ENCODE data around the gene EHMT1. TPM values are rescaled to one million over a fixed set of nuclear protein-coding genes. Genes with fewer than 3 reads are reported as not detected.
"Not testable (repeated sequence)": the region's sequence is repeated elsewhere in the genome, so short reads cannot be mapped to it uniquely, and the experiment has no call there.

Gene EHMT1
- total RNA-seq, 2 experiments from 2014 or later, result 66.0 to 70.8 TPM

DNA sequence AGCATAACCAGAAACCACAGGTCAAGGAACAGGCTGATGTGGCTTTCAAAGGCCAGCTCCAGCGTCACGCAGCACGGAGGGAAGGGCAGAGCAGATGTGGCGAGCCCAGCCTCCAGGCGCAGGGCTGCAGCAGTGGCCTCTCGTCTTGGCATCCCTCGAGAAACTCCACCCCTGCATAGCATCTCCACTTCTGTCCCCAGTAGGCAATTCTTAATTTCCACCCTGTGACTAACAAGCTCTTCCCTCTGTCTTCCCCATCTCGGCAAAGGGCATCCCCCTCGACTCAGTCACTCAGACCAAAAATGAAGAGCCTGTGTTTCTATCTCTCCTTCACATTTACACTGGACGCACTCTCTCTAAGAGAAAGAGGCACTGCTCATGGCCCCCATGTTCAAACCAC lies 257.0 kb downstream of the EHMT1 start:
- H3K4me1 Mint-ChIP-seq (ENCODE audit: low read depth), result no peaks in the 10 kb centered on the region
- H3K4me3 Mint-ChIP-seq, result no peak overlapping the region
- no peak overlapping the region for H3K27ac Mint-ChIP-seq
- CTCF ChIA-PET, result no interaction called here
- H3K27me3 Mint-ChIP-seq, result peaks cover 38% of the 10 kb centered on the region
- no peaks in the 10 kb centered on the region for H3K9me3 Mint-ChIP-seq
- intact Hi-C loops (cut with micrococcal nuclease), result no loop called here
- POLR2A ChIA-PET, result no interaction called here
- H3K36me3 Mint-ChIP-seq, result peaks cover 2% of the 10 kb centered on the region
- no peak for DNase-seq

DNA sequence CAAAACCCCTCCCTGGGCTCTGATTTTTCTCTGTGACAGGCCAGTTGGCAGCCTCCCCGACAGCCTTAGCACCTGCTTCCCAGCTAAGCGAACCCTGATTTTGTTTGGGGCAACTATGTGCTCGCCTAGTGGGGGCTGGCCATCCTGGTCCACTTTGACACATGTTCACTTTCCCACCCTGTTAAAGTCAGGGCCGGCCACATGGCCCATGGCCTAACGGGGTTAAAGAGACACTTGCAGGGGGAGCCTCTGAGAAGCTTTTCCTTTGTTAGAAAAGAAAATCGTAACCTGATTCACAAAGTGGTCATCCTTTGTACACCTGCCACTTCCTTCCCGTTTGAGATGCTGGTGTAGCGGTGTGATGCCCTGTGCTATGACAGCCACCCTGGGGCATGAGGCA lies 257.5 kb downstream of the EHMT1 start:
- peaks cover 2% of the 10 kb centered on the region for H3K36me3 Mint-ChIP-seq
- intact Hi-C loops (cut with micrococcal nuclease), result no loop called here
- ChIA-PET POLR2A (no interaction called here), CTCF (no interaction called here)
- DNase-seq, result no peak
- no peak overlapping the region for H3K4me3 Mint-ChIP-seq
- H3K4me1 Mint-ChIP-seq (ENCODE audit: low read depth), result no peaks in the 10 kb centered on the region
- H3K9me3 Mint-ChIP-seq, result no peaks in the 10 kb centered on the region
- H3K27ac Mint-ChIP-seq, result no peak overlapping the region
- peaks cover 38% of the 10 kb centered on the region for H3K27me3 Mint-ChIP-seq

GRCh38 chr9:137876781-137877386 lies 258.1 kb downstream of the EHMT1 start:
- H3K36me3 Mint-ChIP-seq, result peaks cover 2% of the 10 kb centered on the region
- no peaks in the 10 kb centered on the region for H3K4me1 Mint-ChIP-seq (ENCODE audit: low read depth)
- peaks cover 37% of the 10 kb centered on the region for H3K27me3 Mint-ChIP-seq
- DNase-seq, result no peak
- no peaks in the 10 kb centered on the region for H3K9me3 Mint-ChIP-seq
- H3K4me3 Mint-ChIP-seq, result no peak overlapping the region
- H3K27ac Mint-ChIP-seq, result no peak overlapping the region
- POLR2A ChIA-PET, result no interaction called here
- CTCF ChIA-PET, result no interaction called here
- intact Hi-C loops (cut with micrococcal nuclease), result no loop called here

DNA sequence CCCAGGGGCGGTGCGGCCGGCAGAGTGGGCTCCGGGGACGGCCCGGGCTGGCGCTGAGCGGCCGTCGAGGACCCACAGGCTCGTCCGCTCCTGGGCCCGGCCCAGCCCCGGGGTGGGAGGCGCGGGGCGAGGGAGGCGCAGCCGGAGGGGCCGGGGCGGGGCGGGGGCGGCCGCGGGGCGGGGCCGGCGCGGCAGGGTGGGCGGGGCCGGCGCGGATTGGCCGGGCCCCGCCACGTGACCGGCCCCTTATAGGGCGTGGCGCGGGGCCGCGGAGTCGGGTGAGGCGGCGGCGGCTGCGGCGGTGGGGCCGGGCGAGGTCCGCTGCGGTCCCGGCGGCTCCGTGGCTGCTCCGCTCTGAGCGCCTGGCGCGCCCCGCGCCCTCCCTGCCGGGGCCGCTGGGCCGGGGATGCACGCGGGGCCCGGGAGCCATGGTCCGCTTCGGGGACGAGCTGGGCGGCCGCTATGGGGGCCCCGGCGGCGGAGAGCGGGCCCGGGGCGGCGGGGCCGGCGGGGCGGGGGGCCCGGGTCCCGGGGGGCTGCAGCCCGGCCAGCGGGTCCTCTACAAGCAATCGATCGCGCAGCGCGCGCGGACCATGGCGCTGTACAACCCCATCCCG lies 258.8 kb downstream of the EHMT1 start, which contains the start of gene CACNA1B:
Gene CACNA1B, plus strand, starts transcription at position 277 of the 617 bp plus-strand sequence. Its CDS starts 152 bp downstream, at position 429.
- H3K27ac Mint-ChIP-seq; POLR2A ChIA-PET; H3K36me3 Mint-ChIP-seq; H3K9me3 Mint-ChIP-seq; intact Hi-C loops (cut with micrococcal nuclease); H3K4me3 Mint-ChIP-seq; CTCF ChIA-PET; DNase-seq; H3K4me1 Mint-ChIP-seq (ENCODE audit: low read depth): not testable (repeated sequence)
- peaks cover 35% of the 10 kb centered on the region for H3K27me3 Mint-ChIP-seq

- ChIA-PET POLR2A (no interaction called here), CTCF (no interaction called here)
- Mint-ChIP-seq H3K4me1 (ENCODE audit: low read depth) (no peaks in the 10 kb centered on the region), H3K27ac (no peak overlapping the region), H3K27me3 (peaks cover 35% of the 10 kb centered on the region), H3K36me3 (peaks cover 2% of the 10 kb centered on the region), H3K9me3 (no peaks in the 10 kb centered on the region), H3K4me3 (no peak overlapping the region)
- peak; percentile 38 for DNase-seq
- intact Hi-C loops (cut with micrococcal nuclease), result no loop called here
Observed at GRCh38 chr9:137878146-137878941, 259.5 kb downstream of the EHMT1 start.

DNA sequence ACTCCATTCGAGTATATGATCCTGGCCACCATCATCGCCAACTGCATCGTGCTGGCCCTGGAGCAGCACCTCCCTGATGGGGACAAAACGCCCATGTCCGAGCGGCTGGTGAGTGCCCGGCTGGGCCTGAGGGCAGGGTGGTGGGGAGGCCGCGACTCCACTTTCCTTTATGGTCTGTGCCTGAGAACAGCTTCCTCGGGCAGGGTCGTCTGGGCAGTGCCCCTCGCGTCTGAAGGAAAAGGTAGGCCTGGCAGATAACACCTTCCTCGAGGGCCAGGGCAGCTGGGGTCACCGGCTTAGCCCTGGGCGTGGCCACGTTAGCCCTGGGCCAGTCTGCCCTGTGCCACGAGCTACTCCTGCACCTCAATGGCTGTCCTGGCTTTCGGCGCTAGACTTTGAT lies 260.2 kb downstream of the EHMT1 start:
- Mint-ChIP-seq H3K4me1 (ENCODE audit: low read depth) (no peaks in the 10 kb centered on the region), H3K27ac (no peak overlapping the region), H3K27me3 (peaks cover 29% of the 10 kb centered on the region), H3K36me3 (peaks cover 2% of the 10 kb centered on the region), H3K9me3 (no peaks in the 10 kb centered on the region), H3K4me3 (no peak overlapping the region)
- no peak for DNase-seq
- ChIA-PET CTCF (no interaction called here), POLR2A (no interaction called here)
- intact Hi-C loops (cut with micrococcal nuclease), result no loop called here

GRCh38 chr9:137879566-137880150 lies 260.9 kb downstream of the EHMT1 start:
- Mint-ChIP-seq H3K4me3 (no peak overlapping the region), H3K27ac (no peak overlapping the region), H3K36me3 (peaks cover 2% of the 10 kb centered on the region), H3K9me3 (no peaks in the 10 kb centered on the region), H3K27me3 (peaks cover 28% of the 10 kb centered on the region), H3K4me1 (ENCODE audit: low read depth) (no peaks in the 10 kb centered on the region)
- ChIA-PET CTCF (no interaction called here), POLR2A (no interaction called here)
- intact Hi-C loops (cut with micrococcal nuclease), result no loop called here
- DNase-seq, result no peak

- intact Hi-C loops (cut with micrococcal nuclease), result no loop called here
- ChIA-PET POLR2A (interaction anchor here (0.6 kb wide), 1 partner anchor 227 kb away, joined by 3 read pairs; no protein-coding TSS in a partner anchor), CTCF (no interaction called here)
- H3K27me3 Mint-ChIP-seq, result peaks cover 21% of the 10 kb centered on the region
- no peaks in the 10 kb centered on the region for H3K4me1 Mint-ChIP-seq (ENCODE audit: low read depth)
- no peak overlapping the region for H3K27ac Mint-ChIP-seq
- H3K36me3 Mint-ChIP-seq, result peaks cover 2% of the 10 kb centered on the region
- no peak overlapping the region for H3K4me3 Mint-ChIP-seq
- no peak for DNase-seq
- no peaks in the 10 kb centered on the region for H3K9me3 Mint-ChIP-seq
Observed at GRCh38 chr9:137880160-137880975, 261.6 kb downstream of the EHMT1 start.

DNA sequence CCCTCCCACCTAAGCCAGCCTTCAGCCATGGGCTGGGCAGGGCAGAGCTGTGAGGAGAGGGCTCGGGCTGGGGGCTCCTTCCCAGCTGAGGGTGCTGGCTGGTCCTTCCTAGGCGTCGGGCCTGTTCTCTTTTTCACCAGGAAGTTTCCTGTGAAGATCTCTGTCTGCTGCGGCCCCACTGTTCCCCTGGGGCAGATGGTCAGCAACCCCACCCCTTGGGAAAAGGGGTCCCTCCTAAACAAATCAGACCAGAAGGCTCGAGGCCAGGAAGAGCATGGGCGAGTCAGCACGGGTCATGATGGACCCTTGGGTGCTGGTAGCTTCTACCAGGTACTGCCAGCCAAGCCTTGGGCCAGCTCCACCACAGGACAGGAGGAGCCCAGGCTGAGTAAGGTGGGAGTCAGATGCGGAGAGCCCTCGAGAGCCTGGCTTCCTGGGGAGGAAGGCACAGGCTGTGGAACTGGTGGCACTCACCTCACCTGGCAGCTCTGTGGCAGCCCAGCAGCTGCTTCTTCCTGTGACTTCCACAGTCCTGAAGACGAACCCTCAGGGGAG lies 262.2 kb downstream of the EHMT1 start:
- no peak for DNase-seq
- CTCF ChIA-PET, result no interaction called here
- no peaks in the 10 kb centered on the region for H3K4me1 Mint-ChIP-seq (ENCODE audit: low read depth)
- intact Hi-C loops (cut with micrococcal nuclease), result no loop called here
- H3K27ac Mint-ChIP-seq, result no peak overlapping the region
- POLR2A ChIA-PET, result interaction anchor here (0.6 kb wide), 1 partner anchor 227 kb away, joined by 3 read pairs; no protein-coding TSS in a partner anchor
- peaks cover 2% of the 10 kb centered on the region for H3K36me3 Mint-ChIP-seq
- H3K9me3 Mint-ChIP-seq, result no peaks in the 10 kb centered on the region
- no peak overlapping the region for H3K4me3 Mint-ChIP-seq
- H3K27me3 Mint-ChIP-seq, result peaks cover 14% of the 10 kb centered on the region

DNA sequence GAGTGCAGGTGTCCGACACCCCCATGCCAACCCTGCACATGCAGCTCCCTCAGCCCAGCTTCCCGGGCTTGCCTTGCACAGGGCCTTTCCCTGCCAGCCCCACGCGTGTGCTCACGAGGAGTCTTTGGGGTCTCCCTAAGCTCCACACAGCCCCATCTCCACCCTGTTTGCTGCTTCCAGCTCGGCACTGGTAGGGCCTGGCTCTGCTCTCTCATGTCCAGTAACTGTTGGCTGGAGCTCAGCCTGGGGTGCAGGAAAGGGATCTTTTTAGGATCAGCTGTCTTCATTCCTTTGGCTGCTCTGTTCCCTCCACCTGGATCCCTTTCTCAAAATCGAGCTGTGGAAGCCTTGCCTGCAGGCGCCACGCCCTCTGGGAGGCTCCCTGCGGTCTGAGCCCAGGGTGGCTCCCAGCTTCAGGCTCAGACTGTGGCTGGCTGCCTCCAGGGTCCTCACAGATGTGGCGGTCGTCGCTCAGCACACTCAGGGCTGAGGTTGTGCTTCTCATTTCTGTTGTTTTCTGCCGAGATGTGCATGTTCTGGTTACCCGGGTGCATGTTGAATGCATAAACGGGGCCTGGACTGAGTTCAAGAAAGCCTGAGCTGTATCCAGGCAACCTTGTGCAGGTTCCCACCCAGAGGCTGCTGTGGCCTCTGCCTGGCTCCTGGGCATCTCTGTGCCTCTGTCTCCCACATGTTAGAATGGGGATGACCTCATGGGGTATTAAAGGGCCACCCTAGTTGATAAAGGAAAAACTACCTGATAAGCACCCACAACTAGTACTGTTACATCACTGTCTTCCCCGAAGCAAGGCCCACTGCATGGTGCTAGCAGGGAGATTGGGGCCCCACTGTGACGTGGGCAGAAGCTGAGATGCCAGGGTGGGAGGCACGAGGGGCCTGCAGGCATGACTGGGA lies 263.0 kb downstream of the EHMT1 start:
- DNase-seq, result no peak
- no peaks in the 10 kb centered on the region for H3K9me3 Mint-ChIP-seq
- ChIA-PET POLR2A (no interaction called here), CTCF (no interaction called here)
- no peak overlapping the region for H3K27ac Mint-ChIP-seq
- no peak overlapping the region for H3K4me3 Mint-ChIP-seq
- no peaks in the 10 kb centered on the region for H3K4me1 Mint-ChIP-seq (ENCODE audit: low read depth)
- intact Hi-C loops (cut with micrococcal nuclease), result no loop called here
- no peaks in the 10 kb centered on the region for H3K36me3 Mint-ChIP-seq
- peaks cover 8% of the 10 kb centered on the region for H3K27me3 Mint-ChIP-seq

GRCh38 chr9:137882506-137882821 lies 263.7 kb downstream of the EHMT1 start:
- Mint-ChIP-seq H3K27ac (no peak overlapping the region), H3K4me1 (ENCODE audit: low read depth) (no peaks in the 10 kb centered on the region), H3K36me3 (no peaks in the 10 kb centered on the region), H3K4me3 (no peak overlapping the region), H3K9me3 (no peaks in the 10 kb centered on the region), H3K27me3 (peaks cover 8% of the 10 kb centered on the region)
- ChIA-PET POLR2A (no interaction called here), CTCF (no interaction called here)
- intact Hi-C loops (cut with micrococcal nuclease), result no loop called here
- no peak for DNase-seq
